ACC112 (cell line): ENCODE measurements around the gene AHCYL1.

Experiments
- H2AFZ ChIP-seq: fragments of 200-600 bp; sonication (generic); one replicate; pipeline ENCODE4 v1.6.0; 2017; ENCODE audit warnings: antibody characterized with exemption, low read length; ENCODE audit not compliant: unreplicated experiment
- H3K27ac ChIP-seq: fragments of 200-600 bp; sonication (generic); 2 replicates; pipeline ENCODE4 v1.5.1; 2014; ENCODE audit warnings: low read depth, mild to moderate bottlenecking, antibody characterized with exemption, low read length, moderate library complexity
- H3K27me3 ChIP-seq: fragments of 200-600 bp; sonication (generic); 2 replicates; pipeline ENCODE4 v1.6.1; 2014; ENCODE audit warnings: mild to moderate bottlenecking, antibody characterized with exemption, low read length, moderate library complexity, mixed read lengths; ENCODE audit not compliant: insufficient read depth
- H3K36me3 ChIP-seq: fragments of 200-600 bp; sonication (generic); 2 replicates; pipeline ENCODE4 v1.6.1; 2016; ENCODE audit warnings: mild to moderate bottlenecking, antibody characterized with exemption, low read length, moderate library complexity, mixed read lengths; ENCODE audit not compliant: insufficient read depth
- H3K4me1 ChIP-seq: fragments of 200-600 bp; sonication (generic); one replicate; pipeline ENCODE4 v1.6.1; 2016; ENCODE audit warnings: low read length, mixed read lengths; ENCODE audit not compliant: insufficient read depth, unreplicated experiment, control insufficient read depth
- H3K4me3 ChIP-seq: fragments of 200-600 bp; sonication (generic); 2 replicates; pipeline ENCODE4 v1.5.1; 2014; ENCODE audit warnings: mild to moderate bottlenecking, low read depth, low read length
- H3K79me2 ChIP-seq: fragments of 200-600 bp; sonication (generic); one replicate; pipeline ENCODE4 v1.6.0; 2016; ENCODE audit warnings: low read length; ENCODE audit not compliant: control insufficient read depth, unreplicated experiment, insufficient read depth

AHCYL1 gene

GRCh38 chr1:109984456-109985246 lies at the start of gene AHCYL1:
AHCYL1 (plus strand) TSS chr1:109984765; CDS start chr1:109985053, 288 bp downstream.
- Histone ChIP-seq H3K4me1 (peaks cover 51% of the 10 kb centered on the region), H3K79me2 (peaks cover 46% of the 10 kb centered on the region), H3K36me3 (0 out of 2 replicates have a peak, but pooled peaks cover 3% of the 10 kb centered on the region), H3K27ac (peak within 1 kb of the TSS; percentile 92), H3K4me3 (peak within 1 kb of the TSS; percentile 94), H2AFZ (peak within 1 kb of the TSS; percentile 72), H3K27me3 (no peaks in the 10 kb centered on the region)

GRCh38 chr1:109935451-109935900 lies 49.1 kb upstream of the AHCYL1 start:
- Histone ChIP-seq H3K27me3 (no peaks in the 10 kb centered on the region), H3K4me1 (peaks cover 17% of the 10 kb centered on the region), H3K4me3 (no peak overlapping the region), H3K79me2 (no peaks in the 10 kb centered on the region), H3K27ac (no peak overlapping the region), H3K36me3 (no peaks in the 10 kb centered on the region), H2AFZ (no peak overlapping the region)

GRCh38 chr1:109937738-109938137 lies 46.8 kb upstream of the AHCYL1 start:
- Histone ChIP-seq H3K27me3 (no peaks in the 10 kb centered on the region), H3K4me1 (peaks cover 17% of the 10 kb centered on the region), H3K36me3 (no peaks in the 10 kb centered on the region), H3K27ac (no peak overlapping the region), H3K79me2 (no peaks in the 10 kb centered on the region), H3K4me3 (no peak overlapping the region), H2AFZ (no peak overlapping the region)

GRCh38 chr1:109938556-109938955 lies 46.0 kb upstream of the AHCYL1 start:
- Histone ChIP-seq H3K27ac (no peak overlapping the region), H3K4me1 (peaks cover 14% of the 10 kb centered on the region), H2AFZ (no peak overlapping the region), H3K27me3 (no peaks in the 10 kb centered on the region), H3K79me2 (no peaks in the 10 kb centered on the region), H3K36me3 (no peaks in the 10 kb centered on the region), H3K4me3 (no peak overlapping the region)

- no peaks in the 10 kb centered on the region for H3K36me3 ChIP-seq
- H3K27ac ChIP-seq: no peak overlapping the region
- no peaks in the 10 kb centered on the region for H3K4me1 ChIP-seq
- no peaks in the 10 kb centered on the region for H3K79me2 ChIP-seq
- no peak overlapping the region for H2AFZ ChIP-seq
- H3K27me3 ChIP-seq: no peaks in the 10 kb centered on the region
- H3K4me3 ChIP-seq: no peak overlapping the region
Measured at GRCh38 chr1:109942434-109942833, 42.1 kb upstream of the AHCYL1 start.

GRCh38 chr1:109944541-109944940 lies 40.0 kb upstream of the AHCYL1 start:
- H3K27ac ChIP-seq: no peak overlapping the region

GRCh38 chr1:109946511-109946910 lies 38.1 kb upstream of the AHCYL1 start:
- Histone ChIP-seq H3K4me3 (no peak overlapping the region), H3K4me1 (no peaks in the 10 kb centered on the region), H3K79me2 (no peaks in the 10 kb centered on the region), H3K27ac (no peak overlapping the region), H3K27me3 (no peaks in the 10 kb centered on the region), H2AFZ (no peak overlapping the region), H3K36me3 (no peaks in the 10 kb centered on the region)

More at GRCh38 chr1:109944541-109944940, 40.0 kb upstream of the AHCYL1 start:
- H2AFZ ChIP-seq: no peak overlapping the region
- no peaks in the 10 kb centered on the region for H3K79me2 ChIP-seq
- H3K4me1 ChIP-seq: no peaks in the 10 kb centered on the region
- H3K4me3 ChIP-seq: no peak overlapping the region
- H3K36me3 ChIP-seq: no peaks in the 10 kb centered on the region
- H3K27me3 ChIP-seq: no peaks in the 10 kb centered on the region

GRCh38 chr1:109947582-109948284 lies 36.8 kb upstream of the AHCYL1 start:
- H2AFZ ChIP-seq: no peak overlapping the region
- no peaks in the 10 kb centered on the region for H3K36me3 ChIP-seq
- H3K79me2 ChIP-seq: no peaks in the 10 kb centered on the region
- H3K27ac ChIP-seq: no peak overlapping the region
- no peak overlapping the region for H3K4me3 ChIP-seq
- no peaks in the 10 kb centered on the region for H3K4me1 ChIP-seq
- no peaks in the 10 kb centered on the region for H3K27me3 ChIP-seq

GRCh38 chr1:109948285-109948630 lies 36.3 kb upstream of the AHCYL1 start:
- H3K27me3 ChIP-seq: no peaks in the 10 kb centered on the region
- no peaks in the 10 kb centered on the region for H3K36me3 ChIP-seq
- no peak overlapping the region for H2AFZ ChIP-seq
- no peak overlapping the region for H3K4me3 ChIP-seq
- H3K79me2 ChIP-seq: no peaks in the 10 kb centered on the region
- no peaks in the 10 kb centered on the region for H3K4me1 ChIP-seq
- H3K27ac ChIP-seq: no peak overlapping the region

- Histone ChIP-seq H3K27ac (no peak overlapping the region), H3K36me3 (no peaks in the 10 kb centered on the region), H2AFZ (no peak overlapping the region), H3K4me1 (no peaks in the 10 kb centered on the region), H3K27me3 (no peaks in the 10 kb centered on the region), H3K79me2 (no peaks in the 10 kb centered on the region), H3K4me3 (no peak overlapping the region)
Measured at GRCh38 chr1:109950038-109950437, 34.5 kb upstream of the AHCYL1 start.

- H3K4me1 ChIP-seq: no peaks in the 10 kb centered on the region
- H3K79me2 ChIP-seq: no peaks in the 10 kb centered on the region
- H3K27me3 ChIP-seq: no peaks in the 10 kb centered on the region
- H2AFZ ChIP-seq: no peak overlapping the region
- no peaks in the 10 kb centered on the region for H3K36me3 ChIP-seq
- H3K4me3 ChIP-seq: no peak overlapping the region
- H3K27ac ChIP-seq: no peak overlapping the region
Measured at GRCh38 chr1:109950509-109950908, 34.1 kb upstream of the AHCYL1 start.
